GM12878 (cell line): ENCODE measurements around the gene DCTN4. TPM values are rescaled to one million over a fixed set of nuclear protein-coding genes. Genes with fewer than 3 reads are reported as not detected.

ENCODE experiments used
- ATAC-seq: fragments of 200-7000 bp; cut with Tn5 transposase; 3 replicates; pipeline ENCODE4 v1.9.1; 2020; ENCODE audit warnings: mild to moderate bottlenecking, moderate library complexity
- BruUV-seq: library from RNA; stranded (reverse); fragments of 400-500 nt; replicated peaks from 2 replicates; lab custom pipeline; 2021; lab: Mats Ljungman, UMichigan
- CTCF ChIA-PET: fragments of 300-600 bp; sonication (Branson Sonifier 250); formaldehyde crosslinking; extraction: SDS; loops from one replicate; lab custom pipeline; 2021; ENCODE audit warnings: inconsistent platforms; lab: Yijun Ruan, JAX
- POLR2A ChIA-PET: fragments of 350-600 bp; formaldehyde crosslinking; extraction: SDS; loops from one replicate; lab custom pipeline; 2021; ENCODE audit warnings: inconsistent platforms; lab: Charles Lee
- RAD21 ChIA-PET: fragments of 300-600 bp; sonication (Branson Sonifier 250); formaldehyde crosslinking; loops from one replicate; lab custom pipeline; 2023; ENCODE audit warnings: antibody characterized with exemption; ENCODE audit not compliant: unreplicated experiment; lab: Charles Lee
- SMC1A ChIA-PET: fragments of 300-600 bp; sonication (Branson Sonifier 250); formaldehyde crosslinking; loops from one replicate; lab custom pipeline; 2023; ENCODE audit not compliant: unreplicated experiment, uncharacterized antibody; lab: Charles Lee
- DNase-seq: peaks from one replicate; pipeline ENCODE4 v3.0.0-alpha.2; 2011; ENCODE audit warnings: low read depth, low spot score
- FAIRE-seq: peaks from 3 replicates; lab custom pipeline; 2011; peaks lifted over from hg19 to GRCh38; lab: Jason Lieb, UNC
- H2AFZ ChIP-seq: 2 replicates; pipeline ENCODE4 v1.6.0; 2011; ENCODE audit warnings: low read depth, low read length, control low read depth; ENCODE audit not compliant: control insufficient read depth
- H3K27ac ChIP-seq: 2 replicates; pipeline ENCODE4 v1.5.1; 2011; ENCODE audit warnings: control low read depth; ENCODE audit not compliant: control insufficient read depth, insufficient read depth
- H3K27me3 ChIP-seq, 2 experiments: replicated peaks in 1 of 2; 2 replicates each; pipeline versions ENCODE4 v1.6.0 to v1.6.1; 2011; ENCODE audit warnings: low read length in 1 of 2; ENCODE audit not compliant: control insufficient read depth in 2 of 2, insufficient read depth in 2 of 2
- H3K36me3 ChIP-seq, 2 experiments: 2 replicates each; pipeline ENCODE4 v1.5.1; 2011; ENCODE audit warnings: low read length in 1 of 2; ENCODE audit not compliant: control insufficient read depth in 2 of 2, insufficient read depth in 2 of 2
- H3K4me1 ChIP-seq: 2 replicates; pipeline ENCODE4 v1.6.1; 2011; ENCODE audit warnings: mild to moderate bottlenecking, low read length, moderate library complexity, mixed read lengths; ENCODE audit not compliant: control insufficient read depth, insufficient read depth
- H3K4me2 ChIP-seq: 2 replicates; pipeline ENCODE4 v1.6.0; 2011; ENCODE audit warnings: control low read depth; ENCODE audit not compliant: control insufficient read depth, insufficient read depth
- H3K4me3 ChIP-seq: fragments of 200-600 bp; sonication (generic); 2 replicates; pipeline ENCODE4 v1.5.1; 2016
- H3K79me2 ChIP-seq: 2 replicates; pipeline ENCODE4 v1.6.0; 2011; ENCODE audit warnings: low read length; ENCODE audit not compliant: control insufficient read depth, insufficient read depth
- H3K9ac ChIP-seq: 2 replicates; pipeline ENCODE4 v1.8.0; 2011; ENCODE audit warnings: low read length, control low read depth, mixed read lengths; ENCODE audit not compliant: control insufficient read depth, insufficient read depth
- H3K9me3 ChIP-seq: replicated peaks from 3 replicates; pipeline ENCODE4 v1.5.1; 2011; ENCODE audit warnings: mild to moderate bottlenecking, low read length; ENCODE audit not compliant: control insufficient read depth, insufficient read depth
- H4K20me1 ChIP-seq: 2 replicates; pipeline ENCODE4 v1.6.0; 2011; ENCODE audit not compliant: control insufficient read depth, insufficient read depth
- BCLAF1 ChIP-seq: fragments of 450-650 bp; IDR thresholded peaks from 2 replicates; pipeline ENCODE4 v1.6.1; 2017; ENCODE audit warnings: antibody characterized with exemption, mild to moderate bottlenecking, moderate library complexity
- KLF5 ChIP-seq: fragments of 450-650 bp; IDR thresholded peaks from 2 replicates; pipeline ENCODE4 v1.6.1; 2014; ENCODE audit warnings: mild to moderate bottlenecking; ENCODE audit not compliant: partially characterized antibody
- TCF3 ChIP-seq: IDR thresholded peaks from 2 replicates; pipeline ENCODE4 v1.6.1; 2012; ENCODE audit warnings: low read depth, mild to moderate bottlenecking, low read length, borderline replicate concordance; ENCODE audit not compliant: insufficient read depth
- ZBTB40 ChIP-seq: fragments of 450-650 bp; IDR thresholded peaks from 2 replicates; pipeline ENCODE4 v1.6.1; 2016; ENCODE audit warnings: mild to moderate bottlenecking, moderate library complexity, borderline replicate concordance
- ZNF207 ChIP-seq: fragments of 450-650 bp; IDR thresholded peaks from 2 replicates; pipeline ENCODE4 v1.6.1; 2014; ENCODE audit warnings: antibody characterized with exemption, mild to moderate bottlenecking, borderline replicate concordance
- WGBS: methylation state at CpG from one replicate; pipeline ENCODE4 v1.1.6; 2016; ENCODE audit warnings: low lambda C conversion rate; ENCODE audit not compliant: insufficient replicate concordance, insufficient coverage; ENCODE audit errors: missing lambda C conversion rate; 5-methylcytosine and 5-hydroxymethylcytosine counted together
- in situ Hi-C: fragments of 300-500 bp; cut with MboI; formaldehyde crosslinking; loops from 9 replicates; pipeline ENCODE4 v1.14.3; 2018; ENCODE audit warnings: mixed read lengths
- intact Hi-C: fragments of 100-400 bp; cut with micrococcal nuclease; formaldehyde crosslinking; loops from one replicate; pipeline ENCODE4 v1.14.2; 2022; ENCODE audit not compliant: unreplicated experiment
- polyA plus RNA-seq, 11 experiments: library from polyadenylated mRNA; depleted of rRNA in 4 of 11; unstranded in 6 of 11; stranded (reverse) in 5 of 11; fragments of >200 nt; fragmentation: Nextera tagmentation in 4 of 11; fragmentation: Illumina TruSeq in 1 of 11; extraction: Ambion mirVana in 4 of 11; extraction: Trizol in 1 of 11; gene quantifications; 1 replicate in 1 of 11; 2 replicates in 10 of 11; pipeline versions ENCODE4 v1.2.1 to v1.2.3, GENCODE V29; 2011 to 2016; ENCODE audit warnings: inconsistent platforms in 2 of 11, missing spikeins in 2 of 11, low read depth in 1 of 11
- total RNA-seq, 4 experiments: library from RNA; depleted of rRNA in 3 of 4; stranded (reverse); fragments of >200 nt in 3 of 4; fragmentation: Illumina TruSeq in 1 of 4; extraction: Trizol in 1 of 4; gene quantifications; 2 replicates each; pipeline versions ENCODE4 v1.2.1 to v1.2.3, GENCODE V29; 2013 to 2021

The DCTN4 gene
- total and polyA plus RNA-seq, 10 of the 15 experiments (the other 5 are each of a cell fraction or from before 2014, with no cell fraction given): 7.6 to 27.8 (median 18.0) TPM

- TF ChIP-seq BCLAF1: no peak
Observed at GRCh38 chr5:150758203-150758530, 650 bp downstream of the DCTN4 start (continued).

- BruUV-seq: no TSS peak
- ChIA-PET CTCF (interaction anchor here (2.6 to 3.6 kb wide), 2 partner anchors 22 to 56 kb away, joined by 19 read pairs; partner anchors contain the start of gene RBM22), SMC1A (interaction anchor here (0.9 to 4.3 kb wide), 6 partner anchors 22 to 90 kb away, joined by 3 to 20 read pairs (median 5); partner anchors contain the start of genes IRGM, RBM22 and SMIM3), POLR2A (interaction anchor here (1.3 kb wide), 1 partner anchor 307 kb away, joined by 4 read pairs; no protein-coding TSS in a partner anchor), RAD21 (interaction anchor here (1.8 kb wide), 1 partner anchor 22 kb away, joined by 4 read pairs; no protein-coding TSS in a partner anchor)
- TF ChIP-seq TCF3: no peak
- TF ChIP-seq KLF5: no peak
- no peak for TF ChIP-seq ZNF207
- peak; percentile 66 for TF ChIP-seq ZBTB40
- peaks cover 2 to 14% of the 10 kb centered on the region in 2 experiments; a peak in 3 of 4 replicates for H3K36me3 ChIP-seq
- in situ Hi-C loops (no loop called here), intact Hi-C loops (loop anchor here (1.0 kb wide), 1 partner anchor 17 kb away; no protein-coding TSS in a partner anchor)
- H3K9me3 ChIP-seq: no peaks in the 10 kb centered on the region
- H3K9ac ChIP-seq: peak overlapping the region; percentile 83
- H3K4me1 ChIP-seq: peaks cover 4% of the 10 kb centered on the region; the same call in 1 of the 2 replicates
- DNase-seq: no peak
- WGBS: 94% methylated on average over 1 of the region's 1 CpG
- H3K4me3 ChIP-seq: peak overlapping the region; percentile 64
- H3K4me2 ChIP-seq: peak overlapping the region; percentile 56
- FAIRE-seq: no peak
- H2AFZ ChIP-seq: no peak overlapping the region
- H3K79me2 ChIP-seq: peaks cover 29% of the 10 kb centered on the region
- H3K27ac ChIP-seq: peak overlapping the region; percentile 95; the same call in 1 of the 2 replicates
- no peaks in the 10 kb centered on the region for H3K27me3 ChIP-seq
- ATAC-seq: no peak
- H4K20me1 ChIP-seq: no peaks in the 10 kb centered on the region
Observed at GRCh38 chr5:150757087-150757649, 1.6 kb downstream of the DCTN4 start.
